Stimulated activated CD8-positive, alpha-beta memory T cell treated with anti-CD3 and anti-CD28 coated beads, Interleukin-15, amount 100 ng/mL, for 4 hours (primary cell): ENCODE results near the gene CFAP92.

ENCODE experiments used
- DNase-seq, 2 donors: peaks; one replicate each; pipeline ENCODE4 v3.0.0-alpha.2; 2020; ENCODE audit warnings: low read depth in 2 of 2

The CFAP92 gene

GRCh38 chr3:129005526-129006303 lies 11.8 kb upstream of the CFAP92 start:
- no peak for DNase-seq

DNA sequence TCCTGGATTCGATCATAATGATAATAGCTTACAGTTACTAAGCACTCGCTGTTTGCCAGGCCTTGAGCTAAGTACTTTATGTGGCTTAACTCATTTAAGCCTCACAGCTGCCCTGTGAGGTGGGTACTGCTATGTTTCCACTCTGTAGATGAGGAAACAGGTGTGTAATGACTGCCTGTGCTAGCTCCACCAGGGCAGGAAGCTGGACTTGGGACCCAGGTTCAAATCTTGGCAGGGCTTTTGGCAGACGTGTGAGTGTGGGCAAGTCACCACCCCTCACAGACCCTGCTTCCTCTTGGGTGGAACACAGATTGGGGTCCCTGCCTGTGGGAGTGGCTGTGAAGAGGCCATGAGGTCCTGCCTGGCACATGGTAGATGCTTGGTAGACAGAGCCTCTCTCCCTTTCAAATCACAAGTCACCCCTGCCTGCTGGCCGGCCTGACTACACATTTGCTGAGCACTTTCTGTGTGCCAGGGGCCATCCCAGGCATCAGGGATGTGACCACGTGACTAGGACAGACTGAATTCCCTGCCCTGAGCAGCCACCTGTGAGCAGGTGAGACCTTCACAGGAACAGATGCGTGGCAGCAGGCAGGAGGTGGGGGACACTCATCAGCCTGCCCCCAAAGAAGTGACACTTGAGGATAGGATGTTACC lies 10.9 kb upstream of the CFAP92 start:
- no peak for DNase-seq

DNA sequence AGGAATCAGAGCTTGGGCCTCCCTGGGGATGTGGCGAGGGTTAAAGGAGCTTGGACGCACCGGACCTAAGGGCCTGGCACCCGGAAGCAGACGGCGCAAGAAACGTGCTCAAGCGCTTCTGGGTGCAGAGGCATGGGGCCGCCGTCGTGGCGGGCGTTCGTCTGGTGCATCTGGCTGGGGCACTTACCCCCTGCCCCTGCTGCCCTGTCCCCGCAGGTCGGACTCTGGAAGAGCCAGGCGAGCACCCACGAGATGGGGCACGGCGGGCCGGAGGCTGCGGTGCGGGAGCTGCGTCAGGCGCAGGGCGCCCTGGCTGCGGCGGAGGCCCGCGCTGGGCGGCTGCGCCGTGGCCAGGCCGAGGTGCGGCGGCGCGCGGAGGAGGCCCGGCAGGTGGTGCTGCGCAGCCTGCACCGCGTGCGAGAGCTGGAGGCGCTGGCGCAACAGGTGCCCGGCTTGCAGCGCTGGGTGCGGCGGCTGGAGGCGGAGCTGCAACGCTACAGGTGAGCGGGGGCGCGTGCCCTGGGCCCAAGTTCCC lies 9.8 kb upstream of the CFAP92 start:
- no peak for DNase-seq

DNA sequence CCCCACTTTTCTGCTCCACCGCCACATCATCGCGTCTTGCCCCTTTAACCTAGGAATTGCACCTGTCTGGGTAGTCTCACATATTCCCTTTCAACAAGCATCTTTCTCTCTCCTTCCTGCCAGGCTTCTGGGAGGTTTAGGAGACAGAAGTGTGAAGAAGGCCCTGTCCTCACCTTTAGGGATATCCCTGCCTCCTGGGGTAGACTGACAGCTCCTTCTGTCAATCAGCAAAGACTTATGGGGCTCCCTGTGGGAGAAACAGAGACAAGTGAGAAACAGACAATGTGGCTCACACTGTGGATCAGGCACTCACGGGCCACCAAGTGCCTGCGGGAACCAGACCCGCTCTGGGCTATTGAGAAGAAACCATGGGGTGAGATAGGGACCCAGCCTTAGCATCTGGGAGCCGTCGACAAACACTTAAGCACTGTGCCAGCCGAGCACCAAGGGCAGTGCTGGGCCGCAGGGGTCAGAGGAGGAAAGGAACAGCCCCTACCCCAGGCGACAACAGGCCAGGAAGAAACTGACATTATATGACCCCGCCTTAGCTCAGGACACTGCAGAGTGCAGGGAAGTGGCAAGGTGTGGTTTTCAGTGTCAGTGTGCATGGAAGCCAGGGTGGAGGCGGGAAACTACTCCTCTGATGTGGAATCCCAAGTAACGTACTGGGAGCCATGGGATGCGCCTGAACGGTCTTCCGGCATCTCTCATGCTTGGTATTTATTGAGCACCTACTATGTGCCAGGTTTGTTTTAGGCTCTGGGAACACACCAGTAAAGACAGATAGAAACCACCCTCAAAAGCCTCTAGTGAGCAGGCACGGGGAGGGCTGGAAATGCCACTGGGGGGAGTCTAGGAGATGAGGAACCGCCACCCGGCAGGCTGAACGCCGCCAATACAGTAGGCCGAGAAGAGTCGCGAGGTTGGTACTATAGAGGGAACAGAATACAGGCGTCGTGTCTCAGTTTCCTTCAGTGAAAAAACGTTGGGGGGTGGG lies 9.0 kb upstream of the CFAP92 start:
- no peak for DNase-seq

DNA sequence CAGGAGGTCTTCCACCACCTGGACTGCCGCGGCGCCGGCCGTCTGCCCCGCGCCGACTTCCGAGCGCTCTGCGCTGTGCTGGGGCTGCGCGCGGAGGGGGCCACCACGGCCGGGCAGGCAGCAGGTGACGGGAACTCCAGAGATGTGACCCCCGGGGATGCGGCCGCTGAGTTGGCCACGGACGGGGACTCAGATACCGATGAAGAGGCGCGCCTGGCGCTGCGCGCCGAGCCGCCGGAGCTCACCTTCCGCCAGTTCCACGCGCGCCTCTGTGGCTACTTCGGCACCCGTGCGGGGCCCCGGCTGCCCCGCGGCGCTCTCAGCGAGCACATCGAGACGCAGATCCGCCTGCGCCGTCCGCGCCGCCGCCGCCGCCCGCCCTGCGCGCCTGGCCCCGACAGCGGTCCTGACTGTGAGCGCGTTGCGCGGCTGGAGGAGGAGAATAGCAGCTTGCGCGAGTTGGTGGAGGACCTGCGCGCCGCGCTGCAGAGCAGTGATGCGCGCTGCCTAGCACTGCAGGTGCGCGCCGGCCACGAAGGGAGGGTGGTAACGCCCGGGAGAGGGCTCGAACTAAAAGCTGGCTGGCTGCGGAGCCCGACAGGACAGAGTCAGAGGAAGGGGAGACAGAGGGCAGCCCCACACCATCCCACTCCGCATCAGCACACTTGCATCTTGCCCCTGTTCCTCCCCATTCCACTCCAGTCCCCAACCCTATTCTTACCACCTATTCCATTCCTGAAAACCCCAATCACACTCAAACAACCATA lies 8.1 kb upstream of the CFAP92 start:
- no peak for DNase-seq

- DNase-seq: no peak
Measured at GRCh38 chr3:129001101-129001805, 7.4 kb upstream of the CFAP92 start, which contains the start of gene EFCC1. EFCC1 (plus strand) TSS chr3:129001304; CDS start chr3:129001629, 325 bp downstream.

DNA sequence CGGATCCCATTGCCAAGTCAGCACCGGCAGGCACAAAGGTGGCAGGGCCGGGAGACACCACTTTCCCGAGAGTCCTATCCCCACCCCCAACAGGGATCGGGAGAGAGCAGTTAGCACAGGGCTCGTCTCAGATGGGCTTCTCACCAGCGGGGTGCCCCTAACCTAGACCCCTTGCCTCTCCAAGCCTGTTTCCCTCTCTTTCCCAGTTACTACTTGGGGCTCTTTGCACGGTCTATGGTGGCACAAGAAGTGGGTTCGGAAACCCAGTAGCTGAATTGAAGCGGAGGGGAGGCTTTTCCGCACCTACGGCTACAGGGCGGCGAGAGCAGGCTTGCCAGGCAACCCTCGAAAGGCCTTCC lies 6.8 kb upstream of the CFAP92 start:
- DNase-seq: no peak

- DNase-seq: no peak
Measured at GRCh38 chr3:128999102-128999501, 5.2 kb upstream of the CFAP92 start.

GRCh38 chr3:128998561-128998960 lies 4.7 kb upstream of the CFAP92 start:
- no peak for DNase-seq

DNA sequence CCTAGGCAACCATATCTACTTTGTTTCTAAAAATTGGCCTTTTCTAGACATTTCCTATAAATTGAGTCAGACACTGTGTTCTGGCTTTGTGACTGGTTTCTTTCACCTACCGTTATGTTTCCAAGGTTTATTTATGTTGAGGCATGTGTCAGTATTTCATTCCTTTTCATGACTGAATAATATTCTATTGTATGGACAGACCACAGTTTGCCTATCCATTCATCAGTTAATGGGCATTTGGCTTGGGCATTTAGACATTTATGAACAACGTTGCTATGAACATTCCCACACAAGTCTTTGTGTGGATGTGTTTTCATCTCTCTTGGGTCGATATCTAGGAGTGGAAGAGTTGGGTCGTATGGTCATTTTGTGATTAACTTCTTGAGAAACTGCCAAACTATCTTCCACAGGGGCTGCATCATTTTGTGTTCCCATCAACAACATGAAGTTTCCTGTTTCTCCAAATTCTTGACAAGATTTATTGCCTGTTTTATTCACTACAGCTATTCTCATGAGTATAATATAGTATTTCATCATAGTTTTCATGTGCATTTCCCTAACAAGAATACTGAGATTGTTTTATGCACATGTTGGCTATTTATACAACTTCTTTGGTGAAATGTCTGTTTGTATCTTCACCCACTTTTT lies 3.7 kb upstream of the CFAP92 start:
- DNase-seq: no peak

GRCh38 chr3:128996726-128997125 lies 2.9 kb upstream of the CFAP92 start:
- DNase-seq: no peak

- DNase-seq: no peak
Measured at GRCh38 chr3:128996200-128996599, 2.3 kb upstream of the CFAP92 start.

DNA sequence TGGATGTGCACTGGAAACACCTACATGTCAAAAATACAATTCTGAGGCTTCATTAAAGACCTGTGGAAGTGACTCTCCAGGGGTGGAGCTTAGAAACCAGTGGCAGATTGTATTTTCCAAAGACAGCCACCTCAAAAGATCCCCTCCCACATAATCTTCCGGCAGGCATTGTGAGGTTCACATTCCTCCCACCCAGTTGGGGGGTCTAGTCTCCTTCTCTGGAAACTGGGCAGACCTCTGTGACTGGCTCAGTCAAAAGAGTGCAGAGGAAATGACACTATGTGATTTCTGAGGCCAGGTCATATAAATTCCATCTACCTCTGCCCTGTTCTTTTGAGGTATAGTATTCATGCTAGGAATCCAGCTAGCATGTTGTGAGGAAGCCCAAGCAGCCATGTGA lies 1.9 kb upstream of the CFAP92 start:
- no peak for DNase-seq

GRCh38 chr3:128994581-128995546 lies 988 bp upstream of the CFAP92 start:
- DNase-seq: no peak

GRCh38 chr3:128994173-128994512 lies 267 bp upstream of the CFAP92 start:
- no peak for DNase-seq

GRCh38 chr3:128992926-128993460 lies 883 bp downstream of the CFAP92 start:
- DNase-seq: no peak

DNA sequence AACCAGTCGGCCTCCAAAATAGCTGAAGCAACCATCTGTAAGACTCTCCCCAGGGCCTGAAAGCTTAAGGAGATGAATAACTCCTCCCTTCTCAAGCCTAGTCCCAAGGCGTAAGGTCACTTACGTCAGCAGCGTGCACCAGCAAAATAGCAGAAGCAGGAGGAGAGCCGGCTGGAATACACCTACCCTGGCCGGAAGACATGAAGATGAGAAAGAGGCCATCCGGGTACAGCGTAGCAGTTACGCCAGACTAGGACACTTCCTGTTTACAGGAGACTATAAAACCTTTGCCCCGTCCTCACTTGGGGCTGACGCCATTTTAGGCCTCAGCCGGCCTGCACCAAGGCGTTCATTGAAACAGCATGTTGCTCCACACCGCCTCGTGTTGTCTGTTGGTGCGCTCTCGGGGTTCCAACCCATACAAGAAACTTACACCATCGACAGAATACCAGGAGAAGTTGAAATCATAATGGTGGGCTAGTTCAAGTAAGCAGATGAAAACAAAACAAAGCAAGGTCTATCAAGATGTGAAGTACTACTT lies 2.5 kb downstream of the CFAP92 start:
- no peak for DNase-seq

GRCh38 chr3:128988286-128988685 lies 5.6 kb downstream of the CFAP92 start:
- DNase-seq: no peak
